ENCODE data around the gene VWF. TPM values are rescaled to one million over a fixed set of nuclear protein-coding genes. Genes with fewer than 3 reads are reported as not detected.

The VWF gene
- total and polyA plus RNA-seq, 2 of the 13 experiments (the other 11 are each of a cell fraction or from before 2014, with no cell fraction given), result 0.20 to 0.25 TPM

DNA sequence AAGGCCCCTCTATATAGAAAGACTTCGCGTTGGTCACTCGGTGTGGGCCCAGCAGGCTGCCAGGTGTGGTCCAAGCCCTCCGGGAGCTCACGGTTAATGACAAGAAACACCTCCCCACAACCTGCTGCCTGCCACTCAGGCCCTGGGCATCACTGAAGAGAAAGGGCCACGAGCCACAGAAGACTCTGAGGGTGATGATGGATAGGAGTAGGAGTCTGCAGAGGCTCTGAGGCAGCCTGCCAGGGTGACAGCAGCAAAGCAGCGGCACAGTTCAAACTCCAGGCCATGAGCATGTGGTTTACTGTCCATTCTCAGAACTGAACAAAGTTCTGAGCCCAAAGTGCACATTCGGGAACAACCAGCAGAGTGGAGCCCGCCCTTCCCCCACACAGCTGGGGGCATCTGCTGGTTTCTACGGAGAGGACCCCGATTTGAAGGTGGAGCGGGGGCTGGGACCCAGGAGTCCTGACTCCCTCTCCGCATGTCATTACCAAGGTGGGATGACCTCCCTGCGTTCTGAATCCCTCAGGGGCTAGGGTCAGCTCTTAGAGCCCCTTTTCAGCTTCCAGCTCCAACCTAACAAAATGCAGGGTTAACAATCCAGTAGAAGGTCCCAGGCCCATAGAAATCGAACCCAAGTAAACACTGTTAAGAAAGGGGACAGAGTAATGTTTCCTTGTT, 65.8 kb downstream of the VWF start (continued):
- no peak for TF ChIP-seq SKIL (CRISPR knock-in tag; IDR thresholded peaks at IDR 0.05; ENCODE audit: borderline replicate concordance)
- peak; percentile 66; the same call in 1 of the 2 replicates for TF ChIP-seq ZSCAN12 (CRISPR knock-in tag; IDR thresholded peaks at IDR 0.05)
- peak; percentile 74; the same call in 1 of the 2 replicates for TF ChIP-seq RCOR2 (CRISPR knock-in tag; IDR thresholded peaks at IDR 0.05)
- peak; percentile 82 for TF ChIP-seq MED1 (CRISPR knock-in tag; IDR thresholded peaks at IDR 0.05)
- peak; percentile 39; the same call in 1 of the 2 replicates for TF ChIP-seq ZNF83 (CRISPR knock-in tag; IDR thresholded peaks at IDR 0.05; ENCODE audit: borderline replicate concordance)
- no peak; the same call in 1 of the 2 replicates for TF ChIP-seq GATA4 (IDR thresholded peaks at IDR 0.05; ENCODE audit: borderline replicate concordance, low read depth)
- TF ChIP-seq ZMAT3 (CRISPR knock-in tag; conservative IDR thresholded peaks at IDR 0.05), result 0 out of 2 replicates have a peak, but pooled peaks have one; percentile 48
- peak; percentile 93 for TF ChIP-seq KDM6A (CRISPR knock-in tag; IDR thresholded peaks at IDR 0.05; ENCODE audit: low read depth)
- TF ChIP-seq MTERF4 (CRISPR knock-in tag; IDR thresholded peaks at IDR 0.05), result peak; percentile 59; the same call in 1 of the 2 replicates
- TF ChIP-seq TCF7 (IDR thresholded peaks at IDR 0.05; ENCODE audit: low read depth), result 0 out of 2 replicates have a peak, but pooled peaks have one; percentile 35
- TF ChIP-seq ZNF235 (CRISPR knock-in tag; IDR thresholded peaks at IDR 0.05; ENCODE audit: borderline replicate concordance), result 0 out of 2 replicates have a peak, but pooled peaks have one; percentile 60
- no peak for TF ChIP-seq ZNF75D (CRISPR knock-in tag; IDR thresholded peaks at IDR 0.05; ENCODE audit: borderline replicate concordance)
- TF ChIP-seq ZNF20 (CRISPR knock-in tag; IDR thresholded peaks at IDR 0.05), result no peak
- no peak for TF ChIP-seq SMARCE1 (IDR thresholded peaks at IDR 0.05; ENCODE audit: borderline replicate concordance)
- TF ChIP-seq, protein P1, sequence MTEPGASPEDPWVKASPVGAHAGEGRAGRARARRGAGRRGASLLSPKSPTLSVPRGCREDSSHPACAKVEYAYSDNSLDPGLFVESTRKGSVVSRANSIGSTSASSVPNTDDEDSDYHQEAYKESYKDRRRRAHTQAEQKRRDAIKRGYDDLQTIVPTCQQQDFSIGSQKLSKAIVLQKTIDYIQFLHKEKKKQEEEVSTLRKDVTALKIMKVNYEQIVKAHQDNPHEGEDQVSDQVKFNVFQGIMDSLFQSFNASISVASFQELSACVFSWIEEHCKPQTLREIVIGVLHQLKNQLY (CRISPR knock-in tag; IDR thresholded peaks at IDR 0.05), result peak; percentile 83
- TF ChIP-seq WIZ (CRISPR knock-in tag; IDR thresholded peaks at IDR 0.05), result 0 out of 2 replicates have a peak, but pooled peaks have one; percentile 43
- peak; percentile 78 for TF ChIP-seq ZFX (CRISPR knock-in tag; IDR thresholded peaks at IDR 0.05; ENCODE audit: low read depth)
- TF ChIP-seq MED8 (CRISPR knock-in tag; IDR thresholded peaks at IDR 0.05; ENCODE audit: insufficient replicate concordance), result peak; percentile 27
- TF ChIP-seq, protein P2, sequence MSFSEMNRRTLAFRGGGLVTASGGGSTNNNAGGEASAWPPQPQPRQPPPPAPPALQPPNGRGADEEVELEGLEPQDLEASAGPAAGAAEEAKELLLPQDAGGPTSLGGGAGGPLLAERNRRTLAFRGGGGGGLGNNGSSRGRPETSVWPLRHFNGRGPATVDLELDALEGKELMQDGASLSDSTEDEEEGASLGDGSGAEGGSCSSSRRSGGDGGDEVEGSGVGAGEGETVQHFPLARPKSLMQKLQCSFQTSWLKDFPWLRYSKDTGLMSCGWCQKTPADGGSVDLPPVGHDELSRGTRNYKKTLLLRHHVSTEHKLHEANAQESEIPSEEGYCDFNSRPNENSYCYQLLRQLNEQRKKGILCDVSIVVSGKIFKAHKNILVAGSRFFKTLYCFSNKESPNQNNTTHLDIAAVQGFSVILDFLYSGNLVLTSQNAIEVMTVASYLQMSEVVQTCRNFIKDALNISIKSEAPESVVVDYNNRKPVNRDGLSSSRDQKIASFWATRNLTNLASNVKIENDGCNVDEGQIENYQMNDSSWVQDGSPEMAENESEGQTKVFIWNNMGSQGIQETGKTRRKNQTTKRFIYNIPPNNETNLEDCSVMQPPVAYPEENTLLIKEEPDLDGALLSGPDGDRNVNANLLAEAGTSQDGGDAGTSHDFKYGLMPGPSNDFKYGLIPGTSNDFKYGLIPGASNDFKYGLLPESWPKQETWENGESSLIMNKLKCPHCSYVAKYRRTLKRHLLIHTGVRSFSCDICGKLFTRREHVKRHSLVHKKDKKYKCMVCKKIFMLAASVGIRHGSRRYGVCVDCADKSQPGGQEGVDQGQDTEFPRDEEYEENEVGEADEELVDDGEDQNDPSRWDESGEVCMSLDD (CRISPR knock-in tag; IDR thresholded peaks at IDR 0.05; ENCODE audit: borderline replicate concordance), result peak; percentile 64; the same call in 1 of the 2 replicates
- peak; percentile 42; the same call in 1 of the 2 replicates for TF ChIP-seq ZNF574 (CRISPR knock-in tag; IDR thresholded peaks at IDR 0.05)

Data from HepG2 (cell line).